SK-N-MC (cell line): Measurements from ENCODE around the gene OR2AJ1.

ENCODE experiments used
- EZH2 ChIP-seq: fragments of 200-600 bp; sonication (generic); IDR thresholded peaks from one replicate; pipeline ENCODE4 v1.6.1; 2017; ENCODE audit warnings: antibody characterized with exemption
- POLR2AphosphoS5 ChIP-seq: IDR thresholded peaks from 2 replicates; pipeline ENCODE4 v1.6.1; 2012; ENCODE audit warnings: mild to moderate bottlenecking, low read depth, low read length, borderline replicate concordance

DNA sequence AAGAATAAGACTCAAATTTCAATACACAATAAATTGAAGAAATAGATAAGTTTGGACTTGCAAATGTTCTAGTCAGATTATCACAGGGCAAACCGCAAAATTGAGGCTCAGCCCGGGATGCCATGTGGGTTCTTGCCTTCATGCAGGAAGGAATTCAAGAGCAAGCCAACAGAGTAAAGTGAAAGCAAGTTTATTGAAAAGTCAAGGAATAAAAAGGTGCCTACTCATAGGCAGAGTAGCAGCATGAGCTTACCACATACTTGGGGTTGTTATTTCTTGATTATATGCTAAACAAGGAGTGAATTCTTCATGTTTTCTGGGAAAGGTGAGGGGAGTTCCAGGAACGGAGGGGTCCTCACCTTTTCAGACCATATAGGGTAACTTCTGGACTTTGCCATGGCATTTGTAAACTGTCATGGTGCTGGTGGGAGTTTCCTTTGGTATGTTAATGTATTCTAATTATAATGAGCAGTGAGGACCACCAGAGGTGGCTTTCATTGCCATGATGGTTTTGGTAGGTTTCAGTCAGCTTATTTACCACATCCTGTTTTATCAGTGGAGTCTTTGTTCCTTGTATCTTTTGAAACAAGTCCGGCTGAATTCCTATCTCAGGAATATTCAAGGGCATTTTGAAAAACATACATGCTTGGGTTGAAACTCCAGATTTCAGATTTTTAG is 38.4 kb downstream of the OR2AJ1 start:
- no peak for TF ChIP-seq POLR2AphosphoS5
- TF ChIP-seq EZH2, result no peak
